ENCODE measurements around the gene NAB2. TPM values are rescaled to one million over a fixed set of nuclear protein-coding genes. Genes with fewer than 3 reads are reported as not detected.
A peak's percentile ranks its signal among the peaks of the same experiment; 100 is the strongest.

Gene NAB2
- total and polyA plus RNA-seq, 2 experiments from 2014 or later = 21.6 to 107 TPM

- peak overlapping the region; percentile 93 for H3K4me3 ChIP-seq
- H3K27ac ChIP-seq = peak overlapping the region; percentile 85
- no peaks in the 10 kb centered on the region for H4K20me1 ChIP-seq (ENCODE audit: insufficient read depth)
- peaks cover 26% of the 10 kb centered on the region for H3K4me1 ChIP-seq (ENCODE audit: insufficient read depth)
- WGBS, 2 experiments (ENCODE audit: low coverage in 1 of 2, low lambda C conversion rate in 2 of 2, missing lambda C conversion rate in 2 of 2) = 65 to 73% methylated on average over 16 to 25 of the region's 25 CpGs
- H3K36me3 ChIP-seq (ENCODE audit: low read depth) = peaks cover 26% of the 10 kb centered on the region
- H3K9me3 ChIP-seq (ENCODE audit: low read depth) = no peaks in the 10 kb centered on the region
- TF ChIP-seq EZH2 (IDR thresholded peaks at IDR 0.05; ENCODE audit: insufficient read depth, poor library complexity, severe bottlenecking) (no peak), EZH2phosphoT487 (IDR thresholded peaks at IDR 0.05; ENCODE audit: insufficient read depth, low read depth) (no peak)
- peaks cover 41% of the 10 kb centered on the region for H3F3A ChIP-seq (ENCODE audit: insufficient read depth)
- DNase-seq = no peak
- no peak overlapping the region for H2AFZ ChIP-seq
- H3K9ac ChIP-seq = peak overlapping the region; percentile 89
- in situ Hi-C loops (cut with MboI) = no loop called here
- peaks cover 42% of the 10 kb centered on the region for H3K79me2 ChIP-seq (ENCODE audit: insufficient read depth)
- H3K9me2 ChIP-seq (ENCODE audit: insufficient read depth) = no peaks in the 10 kb centered on the region
- no peaks in the 10 kb centered on the region for H3K27me3 ChIP-seq (replicated peaks; ENCODE audit: insufficient read depth)
- H3K4me2 ChIP-seq (ENCODE audit: unreplicated experiment) = peak overlapping the region; percentile 86
These were observed 3.0 kb downstream of the NAB2 start for GRCh38 chr12:57091638-57092528.

- peak overlapping the region; percentile 77 for H3K27ac ChIP-seq
- no peak for TF ChIP-seq EZH2 (IDR thresholded peaks at IDR 0.05; ENCODE audit: insufficient read depth, poor library complexity, severe bottlenecking)
- no peak for TF ChIP-seq EZH2phosphoT487 (IDR thresholded peaks at IDR 0.05; ENCODE audit: insufficient read depth, low read depth)
- peak overlapping the region; percentile 93; the same call in 1 of the 2 replicates for H3K4me3 ChIP-seq
- H3K79me2 ChIP-seq (ENCODE audit: insufficient read depth) = peaks cover 42% of the 10 kb centered on the region
- 61 to 64% methylated on average over 5 of the region's 5 CpGs for WGBS, 2 experiments (ENCODE audit: low coverage in 1 of 2, low lambda C conversion rate in 2 of 2, missing lambda C conversion rate in 2 of 2)
- H3K9me3 ChIP-seq (ENCODE audit: low read depth) = no peaks in the 10 kb centered on the region
- in situ Hi-C loops (cut with MboI) = no loop called here
- H3K9me2 ChIP-seq (ENCODE audit: insufficient read depth) = no peaks in the 10 kb centered on the region
- no peaks in the 10 kb centered on the region for H3K27me3 ChIP-seq (replicated peaks; ENCODE audit: insufficient read depth)
- peaks cover 26% of the 10 kb centered on the region for H3K4me1 ChIP-seq (ENCODE audit: insufficient read depth)
- DNase-seq = no peak
- no peaks in the 10 kb centered on the region for H4K20me1 ChIP-seq (ENCODE audit: insufficient read depth)
- no peak overlapping the region for H2AFZ ChIP-seq
- peak overlapping the region; percentile 31 for H3K4me2 ChIP-seq (ENCODE audit: unreplicated experiment)
- peak overlapping the region; percentile 89 for H3K9ac ChIP-seq
- peaks cover 27% of the 10 kb centered on the region for H3K36me3 ChIP-seq (ENCODE audit: low read depth)
- peaks cover 46% of the 10 kb centered on the region for H3F3A ChIP-seq (ENCODE audit: insufficient read depth)
These were observed 3.6 kb downstream of the NAB2 start for GRCh38 chr12:57092529-57092862.

GRCh38 chr12:57092876-57093414, 4.0 kb downstream of the NAB2 start:
- Histone ChIP-seq H3K4me1 (ENCODE audit: insufficient read depth) (peaks cover 26% of the 10 kb centered on the region), H3K27ac (peak overlapping the region; percentile 77), H3K4me2 (ENCODE audit: unreplicated experiment) (peak overlapping the region; percentile 77), H3K9me2 (ENCODE audit: insufficient read depth) (no peaks in the 10 kb centered on the region), H3K27me3 (replicated peaks; ENCODE audit: insufficient read depth) (no peaks in the 10 kb centered on the region), H3K4me3 (peak overlapping the region; percentile 93), H3K9ac (peak overlapping the region; percentile 89), H3K9me3 (ENCODE audit: low read depth) (no peaks in the 10 kb centered on the region), H4K20me1 (ENCODE audit: insufficient read depth) (no peaks in the 10 kb centered on the region), H2AFZ (no peak overlapping the region), H3K36me3 (ENCODE audit: low read depth) (peaks cover 32% of the 10 kb centered on the region), H3F3A (ENCODE audit: insufficient read depth) (peaks cover 51% of the 10 kb centered on the region), H3K79me2 (ENCODE audit: insufficient read depth) (peaks cover 42% of the 10 kb centered on the region)
- WGBS, 2 experiments (ENCODE audit: low coverage in 1 of 2, low lambda C conversion rate in 2 of 2, missing lambda C conversion rate in 2 of 2) = 63 to 73% methylated on average over 4 of the region's 4 CpGs
- TF ChIP-seq EZH2 (IDR thresholded peaks at IDR 0.05; ENCODE audit: insufficient read depth, poor library complexity, severe bottlenecking) (no peak), EZH2phosphoT487 (IDR thresholded peaks at IDR 0.05; ENCODE audit: insufficient read depth, low read depth) (no peak)
- in situ Hi-C loops (cut with MboI) = no loop called here
- DNase-seq = no peak

- peak; percentile 93 for DNase-seq
- H3K4me3 ChIP-seq = peak overlapping the region; percentile 10; the same call in 1 of the 2 replicates
- peak overlapping the region; percentile 77 for H3K27ac ChIP-seq
- peaks cover 26% of the 10 kb centered on the region for H3K4me1 ChIP-seq (ENCODE audit: insufficient read depth)
- H3K36me3 ChIP-seq (ENCODE audit: low read depth) = peaks cover 34% of the 10 kb centered on the region
- in situ Hi-C loops (cut with MboI) = no loop called here
- TF ChIP-seq EZH2 (IDR thresholded peaks at IDR 0.05; ENCODE audit: insufficient read depth, poor library complexity, severe bottlenecking) (no peak), EZH2phosphoT487 (IDR thresholded peaks at IDR 0.05; ENCODE audit: insufficient read depth, low read depth) (no peak)
- no peak overlapping the region for H2AFZ ChIP-seq
- H3K9me2 ChIP-seq (ENCODE audit: insufficient read depth) = no peaks in the 10 kb centered on the region
- 29 to 44% methylated on average over 17 to 24 of the region's 24 CpGs for WGBS, 2 experiments (ENCODE audit: low coverage in 1 of 2, low lambda C conversion rate in 2 of 2, missing lambda C conversion rate in 2 of 2)
- no peaks in the 10 kb centered on the region for H4K20me1 ChIP-seq (ENCODE audit: insufficient read depth)
- H3K79me2 ChIP-seq (ENCODE audit: insufficient read depth) = peaks cover 42% of the 10 kb centered on the region
- H3K4me2 ChIP-seq (ENCODE audit: unreplicated experiment) = peak overlapping the region; percentile 77
- no peaks in the 10 kb centered on the region for H3K27me3 ChIP-seq (replicated peaks; ENCODE audit: insufficient read depth)
- peak overlapping the region; percentile 89 for H3K9ac ChIP-seq
- H3K9me3 ChIP-seq (ENCODE audit: low read depth) = no peaks in the 10 kb centered on the region
- peaks cover 54% of the 10 kb centered on the region for H3F3A ChIP-seq (ENCODE audit: insufficient read depth)
These were observed 4.7 kb downstream of the NAB2 start for GRCh38 chr12:57093415-57094207.

Measured in GM23248 (cell line).